Umbilical cord (tissue), 2 donors: ENCODE measurements around the gene UNC5C. TPM values are rescaled to one million over a fixed set of nuclear protein-coding genes. Genes with fewer than 3 reads are reported as not detected.
A peak's percentile ranks its signal among the peaks of the same experiment; 100 is the strongest.
"Not testable (repeated sequence)": the region's sequence is repeated elsewhere in the genome, so short reads cannot be mapped to it uniquely, and the experiment has no call there.

Experiments used
- DNase-seq: peaks from one replicate; pipeline ENCODE4 v3.0.0-alpha.2; 2015; ENCODE audit warnings: low spot score
- total RNA-seq: library from RNA; depleted of rRNA; stranded (reverse); fragments of >200 nt; gene quantifications from one replicate; pipeline ENCODE4 v1.2.3, GENCODE V29; 2014; ENCODE audit warnings: low replicate concordance; ENCODE audit not compliant: insufficient read depth

UNC5C gene
- total RNA-seq, 1 donor from 2014 or later = 4.6 TPM

GRCh38 chr4:95181996-95182306, 366.8 kb downstream of the UNC5C start:
- DNase-seq = no peak

GRCh38 chr4:95181243-95181995, 367.4 kb downstream of the UNC5C start:
- no peak for DNase-seq

- DNase-seq = no peak
Measured at GRCh38 chr4:95180531-95181242, 368.1 kb downstream of the UNC5C start.

- DNase-seq = no peak
Measured at GRCh38 chr4:95178938-95179337, 369.8 kb downstream of the UNC5C start.

- not testable (repeated sequence) for DNase-seq
Measured at GRCh38 chr4:95171377-95171776, 377.4 kb downstream of the UNC5C start.

GRCh38 chr4:95170176-95170575, 378.6 kb downstream of the UNC5C start:
- DNase-seq = no peak

GRCh38 chr4:95167805-95168204, 381.0 kb downstream of the UNC5C start:
- no peak for DNase-seq

GRCh38 chr4:95165926-95166524, 382.7 kb downstream of the UNC5C start:
- DNase-seq = peak; percentile 81

GRCh38 chr4:95162867-95163266, 385.9 kb downstream of the UNC5C start:
- DNase-seq = no peak

- no peak for DNase-seq
Measured at GRCh38 chr4:95161781-95162469, 386.8 kb downstream of the UNC5C start.

GRCh38 chr4:95159384-95159783, 389.4 kb downstream of the UNC5C start:
- no peak for DNase-seq

GRCh38 chr4:95158626-95159025, 390.1 kb downstream of the UNC5C start:
- no peak for DNase-seq

- no peak for DNase-seq
Measured at GRCh38 chr4:95158045-95158444, 390.7 kb downstream of the UNC5C start.

GRCh38 chr4:95157596-95157995, 391.2 kb downstream of the UNC5C start:
- DNase-seq = no peak

GRCh38 chr4:95156452-95156765, 392.4 kb downstream of the UNC5C start:
- no peak for DNase-seq

GRCh38 chr4:95155759-95156451, 392.9 kb downstream of the UNC5C start:
- peak; percentile 47 for DNase-seq

GRCh38 chr4:95153182-95153581, 395.6 kb downstream of the UNC5C start:
- no peak for DNase-seq

- no peak for DNase-seq
Measured at GRCh38 chr4:95151255-95151654, 397.5 kb downstream of the UNC5C start.

GRCh38 chr4:95142932-95143331, 405.8 kb downstream of the UNC5C start:
- DNase-seq = no peak

GRCh38 chr4:95141361-95141760, 407.4 kb downstream of the UNC5C start:
- no peak for DNase-seq

- not testable (repeated sequence) for DNase-seq
Measured at GRCh38 chr4:95139424-95139823, 409.3 kb downstream of the UNC5C start.

GRCh38 chr4:95134016-95134415, 414.8 kb downstream of the UNC5C start:
- not testable (repeated sequence) for DNase-seq
